VCaP (cell line): ENCODE data around the gene SPATA17.

Experiments
- H3K27ac ChIP-seq: fragments of 450-650 bp; 2 replicates; pipeline ENCODE4 v1.5.1; 2017
- CTCF ChIP-seq: fragments of 450-650 bp; conservative IDR thresholded peaks from 2 replicates; pipeline ENCODE4 v1.5.1; 2017; ENCODE audit warnings: mild to moderate bottlenecking, moderate library complexity

SPATA17 gene

GRCh38 chr1:217876896-217877295, 245.8 kb downstream of the SPATA17 start:
- no peak overlapping the region for H3K27ac ChIP-seq
- TF ChIP-seq CTCF: no peak

- TF ChIP-seq CTCF: no peak
- H3K27ac ChIP-seq: no peak overlapping the region
These were observed 250.0 kb downstream of the SPATA17 start for GRCh38 chr1:217881131-217881543.

GRCh38 chr1:217881607-217882332, 250.6 kb downstream of the SPATA17 start:
- no peak for TF ChIP-seq CTCF
- no peak overlapping the region for H3K27ac ChIP-seq

- no peak for TF ChIP-seq CTCF
- no peak overlapping the region for H3K27ac ChIP-seq
These were observed 254.0 kb downstream of the SPATA17 start for GRCh38 chr1:217885181-217885580.

- no peak for TF ChIP-seq CTCF
- no peak overlapping the region for H3K27ac ChIP-seq
These were observed 257.2 kb downstream of the SPATA17 start for GRCh38 chr1:217888328-217888727.

- H3K27ac ChIP-seq: no peak overlapping the region
- 0 out of 2 replicates have a peak, but pooled peaks have one; percentile 16 for TF ChIP-seq CTCF
These were observed 258.3 kb downstream of the SPATA17 start for GRCh38 chr1:217889401-217889800.

GRCh38 chr1:217891966-217892365, 260.8 kb downstream of the SPATA17 start:
- TF ChIP-seq CTCF: no peak
- H3K27ac ChIP-seq: no peak overlapping the region
